Retinal pigment epithelial cell (primary cell): ENCODE measurements around the gene ALMS1.

Source experiments
- DNase-seq: peaks from one replicate; pipeline ENCODE4 v3.0.0-alpha.2; 2010; ENCODE audit warnings: low read depth
- H3K4me3 ChIP-seq: 2 replicates; pipeline ENCODE4 v1.5.1; 2011; ENCODE audit warnings: mild to moderate bottlenecking, low read length, control low read depth, moderate library complexity
- TF ChIP-seq, protein P1 (sequence below): conservative IDR thresholded peaks from 2 replicates; pipeline ENCODE4 v1.5.1; 2011; ENCODE audit warnings: low read depth, low read length, control low read depth, inconsistent platforms

The ALMS1 gene

DNA sequence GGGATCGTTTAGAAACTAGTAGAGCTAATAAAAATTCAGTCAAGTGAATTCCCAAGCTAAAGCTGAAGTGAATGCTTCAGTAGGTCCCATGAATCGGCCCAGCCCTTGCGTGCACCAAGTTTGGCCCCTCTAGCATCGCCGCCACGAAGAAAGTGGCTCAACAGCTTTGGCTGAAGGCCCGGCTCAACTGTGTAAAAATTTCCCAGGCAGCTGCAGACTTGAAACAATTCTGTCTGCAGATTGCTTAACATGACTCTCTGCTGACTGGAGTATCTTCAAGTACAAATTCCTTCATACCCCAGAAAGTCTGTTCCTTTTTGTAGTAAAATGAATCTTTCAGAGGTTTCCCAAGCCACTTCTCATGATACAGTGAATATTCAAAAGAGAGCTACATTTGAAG, 32.7 kb downstream of the ALMS1 start:
- TF ChIP-seq, protein P1, sequence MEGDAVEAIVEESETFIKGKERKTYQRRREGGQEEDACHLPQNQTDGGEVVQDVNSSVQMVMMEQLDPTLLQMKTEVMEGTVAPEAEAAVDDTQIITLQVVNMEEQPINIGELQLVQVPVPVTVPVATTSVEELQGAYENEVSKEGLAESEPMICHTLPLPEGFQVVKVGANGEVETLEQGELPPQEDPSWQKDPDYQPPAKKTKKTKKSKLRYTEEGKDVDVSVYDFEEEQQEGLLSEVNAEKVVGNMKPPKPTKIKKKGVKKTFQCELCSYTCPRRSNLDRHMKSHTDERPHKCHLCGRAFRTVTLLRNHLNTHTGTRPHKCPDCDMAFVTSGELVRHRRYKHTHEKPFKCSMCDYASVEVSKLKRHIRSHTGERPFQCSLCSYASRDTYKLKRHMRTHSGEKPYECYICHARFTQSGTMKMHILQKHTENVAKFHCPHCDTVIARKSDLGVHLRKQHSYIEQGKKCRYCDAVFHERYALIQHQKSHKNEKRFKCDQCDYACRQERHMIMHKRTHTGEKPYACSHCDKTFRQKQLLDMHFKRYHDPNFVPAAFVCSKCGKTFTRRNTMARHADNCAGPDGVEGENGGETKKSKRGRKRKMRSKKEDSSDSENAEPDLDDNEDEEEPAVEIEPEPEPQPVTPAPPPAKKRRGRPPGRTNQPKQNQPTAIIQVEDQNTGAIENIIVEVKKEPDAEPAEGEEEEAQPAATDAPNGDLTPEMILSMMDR: no peak
- DNase-seq: peak; percentile 9
- H3K4me3 ChIP-seq: no peak overlapping the region

DNA sequence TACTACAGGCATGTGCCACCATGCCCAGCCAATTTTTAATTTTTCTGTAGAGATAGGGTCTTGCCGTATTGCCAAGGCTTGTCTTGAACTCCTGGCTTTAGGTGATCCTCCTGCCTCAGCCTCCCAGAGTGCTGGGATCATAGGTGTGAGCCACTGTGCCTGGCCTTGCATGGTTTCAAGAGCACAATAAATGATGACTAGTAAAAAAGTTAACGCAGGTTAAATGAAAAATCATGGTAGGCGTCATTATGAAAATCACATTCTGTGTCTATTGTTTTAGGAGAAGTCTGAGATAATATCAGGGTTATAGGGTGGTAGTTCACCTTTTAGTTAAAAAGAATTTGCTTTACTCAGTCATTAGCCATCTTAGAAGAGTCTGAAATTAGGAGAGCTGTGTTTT, 38.3 kb downstream of the ALMS1 start:
- TF ChIP-seq, protein P1: no peak
- no peak overlapping the region for H3K4me3 ChIP-seq
- no peak for DNase-seq

DNA sequence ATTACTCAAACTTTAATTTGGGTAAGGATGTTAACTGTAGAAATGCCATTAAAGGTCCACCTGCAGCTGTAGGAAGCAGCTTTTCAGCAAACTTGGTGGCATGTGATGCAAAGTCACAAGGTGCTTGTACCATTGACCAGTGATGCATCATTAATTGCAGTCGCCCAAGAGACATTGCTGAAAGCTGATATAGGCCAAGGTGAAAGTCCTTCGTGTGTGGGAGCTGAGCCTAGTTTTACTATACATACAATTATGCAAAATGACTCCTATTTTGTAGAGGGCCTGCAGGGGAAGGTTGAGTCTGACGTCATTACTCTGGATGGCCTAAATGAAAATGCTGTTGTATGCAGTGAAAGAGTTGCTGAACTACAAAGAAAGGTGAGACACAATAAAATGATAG, 40.5 kb downstream of the ALMS1 start:
- TF ChIP-seq, protein P1: no peak
- H3K4me3 ChIP-seq: no peak overlapping the region
- no peak for DNase-seq

DNA sequence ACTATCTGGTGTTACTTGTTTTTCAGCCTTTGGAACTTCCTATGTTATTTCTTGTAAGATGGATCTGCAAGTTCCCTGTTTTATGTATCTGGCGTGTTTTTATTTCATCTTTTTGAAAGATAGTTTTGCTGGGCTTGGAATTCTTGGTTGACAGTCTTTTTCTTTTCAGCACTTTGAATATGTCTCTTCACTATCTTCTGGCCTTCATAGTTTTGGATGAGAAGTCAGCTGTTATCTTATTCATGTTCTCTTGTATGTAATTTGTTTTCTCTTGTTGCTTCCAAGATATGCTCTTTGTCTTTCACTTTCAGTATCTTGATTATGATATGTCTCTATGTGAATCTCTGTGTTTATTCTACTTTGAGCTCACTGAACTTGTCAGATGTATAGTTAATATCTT, 50.4 kb downstream of the ALMS1 start:
- TF ChIP-seq, protein P1: no peak
- no peak for DNase-seq
- H3K4me3 ChIP-seq: no peak overlapping the region

DNA sequence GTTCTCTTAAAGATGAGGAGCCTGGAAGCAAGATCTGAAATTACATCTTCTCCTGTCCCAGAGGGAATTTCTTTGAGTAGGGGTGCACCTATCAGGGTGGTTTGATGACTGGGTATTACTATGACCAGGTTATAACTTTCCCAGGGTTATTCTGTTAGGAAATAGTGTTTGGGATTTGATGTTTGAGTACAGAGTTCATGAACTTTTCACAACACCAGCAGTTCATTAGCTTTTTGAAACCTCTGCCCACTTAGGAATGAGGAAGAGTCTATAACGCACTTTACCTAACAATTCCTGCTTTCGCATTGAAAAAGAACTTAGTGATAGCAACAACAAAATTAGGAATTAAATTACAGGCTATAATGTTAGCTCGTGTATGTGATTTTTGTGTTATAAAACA, 58.6 kb downstream of the ALMS1 start:
- H3K4me3 ChIP-seq: no peak overlapping the region
- no peak for DNase-seq
- TF ChIP-seq, protein P1: no peak

DNA sequence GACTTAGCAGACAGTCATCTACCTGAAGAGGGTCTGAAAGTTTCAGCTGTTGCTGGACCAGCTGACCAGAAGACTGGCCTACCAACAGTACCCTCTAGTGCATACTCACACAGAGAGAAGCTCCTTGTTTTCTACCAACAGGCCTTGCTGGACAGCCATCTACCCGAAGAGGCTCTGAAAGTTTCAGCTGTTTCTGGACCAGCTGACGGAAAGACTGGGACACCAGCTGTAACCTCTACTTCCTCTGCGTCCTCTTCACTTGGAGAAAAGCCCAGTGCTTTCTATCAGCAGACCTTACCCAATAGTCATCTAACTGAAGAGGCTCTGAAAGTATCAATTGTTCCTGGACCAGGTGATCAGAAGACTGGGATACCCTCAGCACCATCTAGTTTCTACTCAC, 63.2 kb downstream of the ALMS1 start:
- DNase-seq: no peak
- TF ChIP-seq, protein P1: no peak
- no peak overlapping the region for H3K4me3 ChIP-seq

DNA sequence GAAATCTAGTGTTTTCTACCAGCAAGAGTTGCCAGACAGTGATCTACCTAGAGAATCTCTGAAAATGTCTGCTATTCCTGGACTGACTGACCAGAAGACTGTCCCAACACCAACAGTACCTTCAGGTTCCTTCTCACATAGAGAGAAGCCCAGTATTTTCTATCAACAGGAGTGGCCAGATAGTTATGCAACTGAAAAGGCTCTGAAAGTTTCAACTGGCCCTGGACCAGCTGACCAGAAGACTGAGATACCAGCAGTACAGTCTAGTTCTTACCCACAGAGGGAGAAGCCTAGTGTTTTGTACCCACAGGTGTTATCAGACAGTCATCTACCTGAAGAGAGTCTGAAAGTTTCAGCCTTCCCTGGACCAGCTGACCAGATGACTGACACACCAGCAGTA, 63.8 kb downstream of the ALMS1 start:
- TF ChIP-seq, protein P1: no peak
- no peak for DNase-seq
- H3K4me3 ChIP-seq: no peak overlapping the region
